PC-9 (cell line): ENCODE measurements around the gene DLGAP1.

Source experiments
- EZH2 ChIP-seq: fragments of 200-600 bp; sonication (generic); IDR thresholded peaks from 2 replicates; pipeline ENCODE4 v1.8.0; 2017; ENCODE audit warnings: antibody characterized with exemption, low read depth
- TF ChIP-seq, protein P1 (sequence below): fragments of 200-600 bp; sonication (generic); conservative IDR thresholded peaks from 2 replicates; pipeline ENCODE4 v1.6.1; 2017; ENCODE audit warnings: mixed run types, antibody characterized with exemption, mild to moderate bottlenecking, moderate library complexity

DNA sequence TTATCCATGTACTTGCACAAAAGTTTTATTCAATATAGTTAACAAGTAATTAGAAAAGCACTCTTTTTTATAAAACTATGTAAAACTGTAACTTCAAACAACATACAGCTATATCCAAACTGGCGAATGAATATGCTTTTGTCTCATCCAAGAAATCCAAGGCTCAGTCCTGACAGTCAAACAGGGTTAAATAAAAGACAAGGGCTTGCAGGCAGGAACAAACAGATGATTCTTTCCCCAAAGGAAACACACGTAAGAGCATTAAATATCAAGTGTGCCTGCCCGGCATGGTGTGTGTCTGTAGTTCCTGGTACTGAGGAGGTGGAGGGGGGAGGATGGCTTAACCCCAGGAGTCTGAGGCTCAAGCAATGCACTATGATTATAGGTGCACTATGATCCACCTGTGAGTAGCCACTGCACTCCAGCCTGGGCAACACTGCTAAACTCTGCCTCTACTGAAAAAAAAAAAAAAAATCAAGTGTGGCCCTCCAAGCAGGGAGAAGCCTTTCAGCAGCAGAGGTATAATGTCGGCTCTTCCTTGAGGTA lies 171.3 kb downstream of the DLGAP1 start:
- TF ChIP-seq EZH2, result no peak
- TF ChIP-seq, protein P1, sequence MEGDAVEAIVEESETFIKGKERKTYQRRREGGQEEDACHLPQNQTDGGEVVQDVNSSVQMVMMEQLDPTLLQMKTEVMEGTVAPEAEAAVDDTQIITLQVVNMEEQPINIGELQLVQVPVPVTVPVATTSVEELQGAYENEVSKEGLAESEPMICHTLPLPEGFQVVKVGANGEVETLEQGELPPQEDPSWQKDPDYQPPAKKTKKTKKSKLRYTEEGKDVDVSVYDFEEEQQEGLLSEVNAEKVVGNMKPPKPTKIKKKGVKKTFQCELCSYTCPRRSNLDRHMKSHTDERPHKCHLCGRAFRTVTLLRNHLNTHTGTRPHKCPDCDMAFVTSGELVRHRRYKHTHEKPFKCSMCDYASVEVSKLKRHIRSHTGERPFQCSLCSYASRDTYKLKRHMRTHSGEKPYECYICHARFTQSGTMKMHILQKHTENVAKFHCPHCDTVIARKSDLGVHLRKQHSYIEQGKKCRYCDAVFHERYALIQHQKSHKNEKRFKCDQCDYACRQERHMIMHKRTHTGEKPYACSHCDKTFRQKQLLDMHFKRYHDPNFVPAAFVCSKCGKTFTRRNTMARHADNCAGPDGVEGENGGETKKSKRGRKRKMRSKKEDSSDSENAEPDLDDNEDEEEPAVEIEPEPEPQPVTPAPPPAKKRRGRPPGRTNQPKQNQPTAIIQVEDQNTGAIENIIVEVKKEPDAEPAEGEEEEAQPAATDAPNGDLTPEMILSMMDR, result no peak
